GM21786 (cell line): ENCODE measurements around the gene NRP2.

Experiments used
- ATAC-seq: cut with Tn5 transposase; IDR thresholded peaks from one replicate; pipeline ENCODE4 v1.9.1; 2021; ENCODE audit not compliant: unreplicated experiment

NRP2 gene

GRCh38 chr2:205752296-205752820, 70.1 kb downstream of the NRP2 start:
- no peak for ATAC-seq

- ATAC-seq = no peak
These were observed 70.6 kb downstream of the NRP2 start for GRCh38 chr2:205752924-205753323.

GRCh38 chr2:205754285-205754923, 72.1 kb downstream of the NRP2 start:
- no peak for ATAC-seq

- ATAC-seq = no peak
These were observed 72.6 kb downstream of the NRP2 start for GRCh38 chr2:205754924-205755321.

- no peak for ATAC-seq
These were observed 73.6 kb downstream of the NRP2 start for GRCh38 chr2:205755923-205756322.

- no peak for ATAC-seq
These were observed 75.0 kb downstream of the NRP2 start for GRCh38 chr2:205757271-205757670.

- ATAC-seq = no peak
These were observed 75.8 kb downstream of the NRP2 start for GRCh38 chr2:205758051-205758450.

GRCh38 chr2:205758500-205758899, 76.2 kb downstream of the NRP2 start:
- no peak for ATAC-seq

- no peak for ATAC-seq
These were observed 77.0 kb downstream of the NRP2 start for GRCh38 chr2:205759257-205759656.

GRCh38 chr2:205759732-205760131, 77.4 kb downstream of the NRP2 start:
- ATAC-seq = no peak

GRCh38 chr2:205760157-205760556, 77.9 kb downstream of the NRP2 start:
- no peak for ATAC-seq

- no peak for ATAC-seq
These were observed 79.1 kb downstream of the NRP2 start for GRCh38 chr2:205761421-205761820.

GRCh38 chr2:205762881-205763280, 80.6 kb downstream of the NRP2 start:
- ATAC-seq = no peak

- ATAC-seq = no peak
These were observed 81.5 kb downstream of the NRP2 start for GRCh38 chr2:205763708-205764211.

GRCh38 chr2:205764270-205764746, 82.0 kb downstream of the NRP2 start:
- ATAC-seq = no peak

- ATAC-seq = no peak
These were observed 82.8 kb downstream of the NRP2 start for GRCh38 chr2:205765151-205765550.

- peak; percentile 53 for ATAC-seq
These were observed 84.6 kb downstream of the NRP2 start for GRCh38 chr2:205766779-205767359.

- ATAC-seq = no peak
These were observed 85.3 kb downstream of the NRP2 start for GRCh38 chr2:205767617-205768016.

GRCh38 chr2:205768341-205768740, 86.0 kb downstream of the NRP2 start:
- ATAC-seq = no peak

GRCh38 chr2:205768815-205769494, 86.7 kb downstream of the NRP2 start:
- ATAC-seq = no peak

GRCh38 chr2:205769495-205769850, 87.2 kb downstream of the NRP2 start:
- ATAC-seq = no peak

GRCh38 chr2:205769879-205770278, 87.6 kb downstream of the NRP2 start:
- ATAC-seq = no peak
